ENCODE results near the gene MEF2D.

DNA sequence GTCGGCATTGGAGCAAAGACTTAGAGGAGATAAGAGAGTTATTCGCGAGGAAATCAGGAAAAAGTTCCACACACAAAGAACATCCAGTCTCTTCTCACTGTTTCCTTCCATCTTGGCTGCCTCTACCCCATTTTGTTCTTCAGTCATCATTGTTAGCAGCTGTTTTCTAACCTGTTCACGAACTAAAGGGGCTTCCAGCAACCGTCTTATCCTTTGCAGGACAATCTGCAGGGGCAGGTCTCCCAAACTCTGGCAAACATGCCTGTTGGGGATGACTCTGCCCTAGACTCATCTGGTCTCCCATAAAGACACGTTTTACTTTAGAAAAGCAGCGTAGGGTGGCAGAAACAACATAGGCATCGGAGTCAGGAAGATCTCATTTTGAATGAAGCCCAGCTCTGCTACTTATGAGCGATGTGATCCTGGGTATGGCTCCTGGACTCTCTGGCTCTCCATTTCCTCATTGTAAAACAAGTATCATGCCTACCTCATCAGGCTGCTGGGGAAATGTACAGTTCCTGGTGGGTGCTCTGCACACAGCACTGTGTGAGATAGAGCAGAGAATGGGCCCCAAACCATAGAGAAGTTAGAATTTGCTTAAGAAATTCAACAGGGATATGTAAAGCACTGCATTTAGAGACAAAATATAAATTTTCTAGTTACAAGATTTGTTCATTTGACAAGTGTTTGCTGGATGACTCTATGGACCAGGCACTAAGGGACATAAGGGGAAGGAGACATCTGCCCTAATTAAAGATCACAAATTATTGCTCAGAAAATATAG lies 59.7 kb downstream of the MEF2D start:
- TF ChIP-seq CTCF (IDR thresholded peaks at IDR 0.05; ENCODE audit: low read depth, low read length, poor library complexity, severe bottlenecking) (no peak), EZH2phosphoT487 (IDR thresholded peaks at IDR 0.05; ENCODE audit: borderline replicate concordance, low read length) (no peak)

All from DOHH2 (cell line).